Ovary (tissue), 9 donors: ENCODE measurements around the gene RASL10A. TPM values are rescaled to one million over a fixed set of nuclear protein-coding genes. Genes with fewer than 3 reads are reported as not detected.

Experiments used
- DNase-seq, 5 donors: peaks; one replicate each; pipeline ENCODE4 v3.0.0-alpha.2; 2019 to 2020
- H3K27ac ChIP-seq, 2 donors: fragments of 200-600 bp; one replicate each; pipeline versions ENCODE4 v1.5.1 to v1.8.0; 2019 to 2022
- H3K27me3 ChIP-seq: fragments of 200-600 bp; one replicate; pipeline ENCODE4 v1.8.0; 2022
- H3K36me3 ChIP-seq: fragments of 200-600 bp; sonication (generic); one replicate; pipeline ENCODE4 v1.5.1; 2019
- H3K4me1 ChIP-seq: one replicate; pipeline ENCODE4 v1.8.1; 2013; ENCODE audit warnings: mild to moderate bottlenecking, moderate library complexity; ENCODE audit not compliant: insufficient read depth
- H3K4me3 ChIP-seq: fragments of 200-600 bp; sonication (generic); one replicate; pipeline ENCODE4 v1.5.1; 2017
- H3K9me3 ChIP-seq, 2 donors: fragments of 200-600 bp in 1 of 2; sonication (generic) in 1 of 2; one replicate each; pipeline versions ENCODE4 v1.5.1 to v1.8.1; 2013 to 2019; ENCODE audit warnings: mild to moderate bottlenecking in 1 of 2, moderate library complexity in 1 of 2
- EP300 ChIP-seq: sonication (generic); formaldehyde crosslinking; IDR thresholded peaks from one replicate; pipeline ENCODE4 v1.6.1; 2017; ENCODE audit warnings: antibody characterized with exemption
- POLR2A ChIP-seq: fragments of 450-650 bp; IDR thresholded peaks from one replicate; pipeline ENCODE4 v1.6.1; 2017; ENCODE audit warnings: antibody characterized with exemption, mild to moderate bottlenecking, moderate library complexity
- WGBS, 3 donors: extraction: QIAGEN DNeasy Blood & Tissue Kit in 1 of 3; methylation state at CpG; one replicate each; pipeline versions ENCODE4 v1.1.5 to v1.1.7; 2013 to 2017; 5-methylcytosine and 5-hydroxymethylcytosine counted together
- intact Hi-C, 4 donors: fragments of 100-400 bp; cut with DNase I; formaldehyde crosslinking; loops; one replicate each; pipeline versions ENCODE4 v1.11.0 to v1.15.1; 2022 to 2023
- polyA plus RNA-seq, 2 donors: library from polyadenylated mRNA; stranded (reverse); fragments of 200-250 nt in 1 of 2; fragments of 350-450 nt in 1 of 2; fragmentation: Illumina TruSeq in 1 of 2; extraction: RNeasy Lipid Tissue Mini Kit (QIAGEN cat#74804) in 1 of 2; gene quantifications; one replicate each; pipeline ENCODE4 v1.2.3, GENCODE V29; 2013 to 2014
- total RNA-seq, 7 donors: library from RNA; depleted of rRNA in 2 of 7; stranded (reverse); fragments of >200 nt in 2 of 7; fragmentation: NEBNext Ultra II Directional in 3 of 7; extraction: Animal tissue kit (Norgen Biotek cat#: 25700) in 3 of 7; gene quantifications; one replicate each; pipeline versions ENCODE4 v1.1.0 to v1.2.4, GENCODE V29; 2016 to 2023
- TF ChIP-seq, protein P1 (sequence below), 3 donors: fragments of 450-650 bp in 2 of 3; fragments of 200-600 bp in 1 of 3; IDR thresholded peaks; one replicate each; pipeline versions ENCODE4 v1.5.1 to v1.8.0; 2016 to 2022; ENCODE audit warnings: antibody characterized with exemption in 3 of 3, mild to moderate bottlenecking in 1 of 3
- donor health status: DM: no; HTN: no; CAD: no; lungs with moderate emphysema.
- donor health status: DM: no; HTN: no; CAD: no.
- donor health status: Bipolar disorder and iron deficiency.
- donor health status: DM: yes; HTN: yes; CAD: no.
- donor health status: DM: no; HTN: no; CAD: no.
- donor health status: DM: yes; HTN: yes; CAD: no.

Gene RASL10A
- total and polyA plus RNA-seq, 9 donors = 0.22 to 0.53 (median 0.40) TPM; not detected in 3

DNA sequence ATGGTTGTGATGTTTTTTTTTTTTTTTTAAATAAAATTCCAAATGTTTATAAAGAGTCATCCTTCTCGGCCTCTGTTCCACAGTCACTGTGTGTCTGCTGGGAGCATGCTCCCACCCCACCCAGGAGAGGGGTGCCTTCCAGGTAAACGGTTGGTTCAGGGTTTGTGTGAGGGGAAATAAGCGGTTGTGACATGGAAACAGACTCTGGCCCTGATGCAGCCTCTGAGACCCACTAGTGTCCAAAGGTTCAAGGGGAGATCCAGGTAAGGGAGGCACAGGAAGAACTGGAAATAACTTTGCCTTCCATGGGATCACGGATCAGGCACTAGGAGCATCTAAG, 15.1 kb downstream of the RASL10A start:
- 54 to 62% (median 54%) methylated on average over 4 of the region's 4 CpGs for WGBS, 3 donors
- no peak overlapping the region for H3K27ac ChIP-seq

DNA sequence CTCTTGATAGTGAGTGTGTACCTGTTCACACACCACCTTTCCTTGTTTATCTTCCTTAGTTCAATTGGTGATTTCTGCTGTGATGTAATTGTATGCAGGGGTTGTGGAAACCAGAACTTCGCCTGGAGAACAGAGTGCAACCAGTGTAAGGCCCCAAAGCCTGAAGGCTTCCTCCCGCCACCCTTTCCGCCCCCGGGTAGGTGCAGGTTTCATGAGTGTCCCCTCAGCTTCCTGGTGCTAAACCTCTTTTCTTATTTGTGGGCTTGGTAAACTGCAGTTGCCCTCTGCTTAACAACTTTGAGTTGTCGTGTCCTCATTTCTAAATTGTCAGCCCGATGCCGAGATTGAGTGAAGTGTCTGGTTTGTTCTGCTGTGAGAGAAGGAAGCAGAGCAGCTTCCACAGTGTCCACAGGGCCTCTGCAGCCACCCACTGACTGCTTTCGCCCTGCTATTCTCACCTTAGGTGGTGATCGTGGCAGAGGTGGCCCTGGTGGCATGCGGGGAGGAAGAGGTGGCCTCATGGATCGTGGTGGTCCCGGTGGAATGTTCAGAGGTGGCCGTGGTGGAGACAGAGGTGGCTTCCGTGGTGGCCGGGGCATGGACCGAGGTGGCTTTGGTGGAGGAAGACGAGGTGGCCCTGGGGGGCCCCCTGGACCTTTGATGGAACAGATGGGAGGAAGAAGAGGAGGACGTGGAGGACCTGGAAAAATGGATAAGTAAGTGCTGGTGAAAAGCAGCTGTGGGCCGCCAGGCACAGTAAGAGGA, 16.2 kb downstream of the RASL10A start:
- peaks cover 3% of the 10 kb centered on the region for H3K4me1 ChIP-seq
- H3K4me3 ChIP-seq = no peak overlapping the region
- H3K9me3 ChIP-seq = no peaks in the 10 kb centered on the region
- intact Hi-C loops = no loop called here
- H3K27me3 ChIP-seq = no peaks in the 10 kb centered on the region
- H3K36me3 ChIP-seq = no peaks in the 10 kb centered on the region
- no peak overlapping the region for H3K27ac ChIP-seq
- peak in 2 of 5 donors; percentile 21 to 22 for DNase-seq
- 83 to 87% (median 84%) methylated on average over 19 of the region's 19 CpGs for WGBS, 3 donors
- TF ChIP-seq, protein P1, sequence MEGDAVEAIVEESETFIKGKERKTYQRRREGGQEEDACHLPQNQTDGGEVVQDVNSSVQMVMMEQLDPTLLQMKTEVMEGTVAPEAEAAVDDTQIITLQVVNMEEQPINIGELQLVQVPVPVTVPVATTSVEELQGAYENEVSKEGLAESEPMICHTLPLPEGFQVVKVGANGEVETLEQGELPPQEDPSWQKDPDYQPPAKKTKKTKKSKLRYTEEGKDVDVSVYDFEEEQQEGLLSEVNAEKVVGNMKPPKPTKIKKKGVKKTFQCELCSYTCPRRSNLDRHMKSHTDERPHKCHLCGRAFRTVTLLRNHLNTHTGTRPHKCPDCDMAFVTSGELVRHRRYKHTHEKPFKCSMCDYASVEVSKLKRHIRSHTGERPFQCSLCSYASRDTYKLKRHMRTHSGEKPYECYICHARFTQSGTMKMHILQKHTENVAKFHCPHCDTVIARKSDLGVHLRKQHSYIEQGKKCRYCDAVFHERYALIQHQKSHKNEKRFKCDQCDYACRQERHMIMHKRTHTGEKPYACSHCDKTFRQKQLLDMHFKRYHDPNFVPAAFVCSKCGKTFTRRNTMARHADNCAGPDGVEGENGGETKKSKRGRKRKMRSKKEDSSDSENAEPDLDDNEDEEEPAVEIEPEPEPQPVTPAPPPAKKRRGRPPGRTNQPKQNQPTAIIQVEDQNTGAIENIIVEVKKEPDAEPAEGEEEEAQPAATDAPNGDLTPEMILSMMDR (IDR thresholded peaks at IDR 0.05) = no peak
- TF ChIP-seq EP300 (no peak), POLR2A (no peak)

More for the DNA sequence above, 15.1 kb downstream of the RASL10A start:
- Histone ChIP-seq H3K9me3 (no peaks in the 10 kb centered on the region), H3K36me3 (no peaks in the 10 kb centered on the region), H3K4me1 (peaks cover 3% of the 10 kb centered on the region), H3K4me3 (no peak overlapping the region), H3K27me3 (no peaks in the 10 kb centered on the region)
- intact Hi-C loops = no loop called here
- TF ChIP-seq, protein P1 (IDR thresholded peaks at IDR 0.05) = no peak
- TF ChIP-seq EP300 = no peak
- TF ChIP-seq POLR2A = no peak
- DNase-seq = peak in 1 of 5 donors; percentile 4

DNA sequence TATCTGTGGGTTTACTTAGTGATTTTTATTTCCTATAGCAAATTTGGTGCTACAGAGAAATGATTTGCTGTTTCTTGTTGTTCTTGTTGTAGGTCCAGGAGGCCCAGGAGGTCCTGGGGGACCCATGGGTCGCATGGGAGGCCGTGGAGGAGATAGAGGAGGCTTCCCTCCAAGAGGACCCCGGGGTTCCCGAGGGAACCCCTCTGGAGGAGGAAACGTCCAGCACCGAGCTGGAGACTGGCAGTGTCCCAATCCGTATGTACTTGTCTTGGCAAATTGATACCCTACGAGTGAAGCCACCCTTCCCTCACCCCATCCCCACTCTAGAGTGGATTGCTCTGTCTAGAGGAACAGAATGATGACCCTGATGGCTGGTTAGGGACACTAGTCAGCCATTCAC, 16.9 kb downstream of the RASL10A start:
- H3K36me3 ChIP-seq = no peaks in the 10 kb centered on the region
- 72 to 74% (median 72%) methylated on average over 8 of the region's 8 CpGs for WGBS, 3 donors
- intact Hi-C loops = no loop called here

DNA sequence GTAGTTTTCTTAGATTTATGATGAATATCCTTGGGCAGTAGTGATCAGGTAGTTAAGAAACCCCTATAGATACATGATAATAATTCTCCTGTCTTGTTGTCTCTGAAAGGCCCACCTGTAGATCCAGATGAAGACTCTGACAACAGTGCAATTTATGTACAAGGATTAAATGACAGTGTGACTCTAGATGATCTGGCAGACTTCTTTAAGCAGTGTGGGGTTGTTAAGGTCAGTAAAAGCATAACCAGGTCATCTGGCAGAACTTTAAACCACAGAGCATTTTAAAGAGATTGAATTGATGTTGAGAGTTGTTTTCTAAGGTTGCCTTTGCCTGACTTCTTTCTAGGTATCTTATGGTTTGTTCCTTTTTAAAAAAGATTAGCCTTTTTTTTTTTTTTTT, 23.1 kb downstream of the RASL10A start:
- H3K4me3 ChIP-seq = no peak overlapping the region
- H3K27ac ChIP-seq = no peak overlapping the region
- H3K9me3 ChIP-seq = no peaks in the 10 kb centered on the region
- no peaks in the 10 kb centered on the region for H3K27me3 ChIP-seq
- intact Hi-C loops = no loop called here
- H3K36me3 ChIP-seq = no peaks in the 10 kb centered on the region
- no peaks in the 10 kb centered on the region for H3K4me1 ChIP-seq
- no peak for DNase-seq
- TF ChIP-seq POLR2A (no peak), EP300 (no peak)
- TF ChIP-seq, protein P1 (IDR thresholded peaks at IDR 0.05) = no peak

More for the DNA sequence above, 16.9 kb downstream of the RASL10A start:
- H3K4me3 ChIP-seq = no peak overlapping the region
- TF ChIP-seq EP300 (no peak), POLR2A (no peak)
- TF ChIP-seq, protein P1 (IDR thresholded peaks at IDR 0.05) = no peak
- H3K9me3 ChIP-seq = no peaks in the 10 kb centered on the region
- H3K27ac ChIP-seq = no peak overlapping the region
- peaks cover 3% of the 10 kb centered on the region for H3K4me1 ChIP-seq
- peak in 1 of 5 donors; percentile 14 for DNase-seq
- no peaks in the 10 kb centered on the region for H3K27me3 ChIP-seq
